HepG2 (cell line): Measurements from ENCODE around the gene APOL4. TPM values are rescaled to one million over a fixed set of nuclear protein-coding genes. Genes with fewer than 3 reads are reported as not detected.

ENCODE experiments used
- ATAC-seq: fragments of 200-7000 bp; cut with Tn5 transposase; 3 replicates; pipeline ENCODE4 v1.9.1; 2020; ENCODE audit warnings: mild to moderate bottlenecking, moderate library complexity
- BruUV-seq: library from RNA; stranded (reverse); fragments of 400-500 nt; replicated peaks from 2 replicates; lab custom pipeline; 2021; lab: Mats Ljungman, UMichigan
- CTCF ChIA-PET: fragments of 300-600 bp; formaldehyde crosslinking; extraction: SDS; loops from one replicate; lab custom pipeline; 2021; ENCODE audit warnings: low total read pairs, inconsistent platforms, low intra/inter-chr PET ratio; lab: Yijun Ruan, JAX
- POLR2A ChIA-PET: fragments of 350-600 bp; sonication (Branson Sonifier 250); formaldehyde crosslinking; loops from one replicate; lab custom pipeline; 2020; ENCODE audit warnings: antibody characterized with exemption, inconsistent platforms; lab: Yijun Ruan, JAX
- DNase-seq: peaks from one replicate; pipeline ENCODE4 v3.0.0-alpha.2; 2015; ENCODE audit warnings: low spot score
- FAIRE-seq: peaks from 3 replicates; lab custom pipeline; 2011; peaks lifted over from hg19 to GRCh38; lab: Jason Lieb, UNC
- H2AFZ ChIP-seq: one replicate; pipeline ENCODE4 v1.6.1; 2011; ENCODE audit warnings: low read length, inconsistent platforms
- H3K27ac ChIP-seq: fragments of 300-600 bp; 3 replicates; pipeline ENCODE4 v1.8.0; 2011; ENCODE audit warnings: mixed run types, mild to moderate bottlenecking, mixed read lengths, low read length, inconsistent platforms; ENCODE audit not compliant: insufficient read depth; ENCODE audit errors: extremely low read length
- H3K27me3 ChIP-seq, 2 experiments: fragments of 200-600 bp in 1 of 2; 2 replicates in 1 of 2; 3 replicates in 1 of 2; pipeline versions ENCODE4 v1.6.0 to v1.8.0; 2011; ENCODE audit warnings: low read length in 2 of 2, mild to moderate bottlenecking in 2 of 2, moderate library complexity in 2 of 2, inconsistent platforms in 1 of 2; ENCODE audit not compliant: insufficient read depth in 2 of 2, control insufficient read depth in 1 of 2
- H3K36me3 ChIP-seq, 2 experiments: fragments of 200-600 bp in 1 of 2; replicated peaks in 1 of 2; 2 replicates in 1 of 2; 3 replicates in 1 of 2; pipeline versions ENCODE4 v1.5.1 to v1.8.0; 2011; ENCODE audit warnings: low read length in 2 of 2, inconsistent platforms in 1 of 2; ENCODE audit not compliant: insufficient read depth in 2 of 2, control insufficient read depth in 1 of 2
- H3K4me1 ChIP-seq: 2 replicates; pipeline ENCODE4 v1.5.1; 2012; ENCODE audit warnings: low read length, inconsistent platforms; ENCODE audit not compliant: insufficient read depth
- H3K4me2 ChIP-seq: 2 replicates; pipeline ENCODE4 v1.6.0; 2011; ENCODE audit warnings: low read depth, low read length, inconsistent platforms
- H3K4me3 ChIP-seq, 3 experiments: fragments of 200-600 bp in 1 of 3; sonication (generic), shearing (Covaris generic) in 1 of 3; replicated peaks in 1 of 3; 2 replicates each; pipeline ENCODE4 v1.5.1; 2011 to 2016; ENCODE audit warnings: low read length in 3 of 3, inconsistent platforms in 2 of 3, low read depth in 2 of 3, mild to moderate bottlenecking in 2 of 3, control low read depth in 1 of 3, mixed read lengths in 1 of 3; ENCODE audit not compliant: insufficient read depth in 1 of 3
- H3K79me2 ChIP-seq: one replicate; pipeline ENCODE4 v1.6.1; 2011; ENCODE audit warnings: low read length, inconsistent platforms; ENCODE audit not compliant: insufficient read depth
- H3K9ac ChIP-seq: 2 replicates; pipeline ENCODE4 v1.6.0; 2011; ENCODE audit warnings: mild to moderate bottlenecking, low read depth, low read length, inconsistent platforms; ENCODE audit not compliant: insufficient read depth
- H3K9me3 ChIP-seq: 2 replicates; pipeline ENCODE4 v1.5.1; 2012; ENCODE audit warnings: mild to moderate bottlenecking, low read length
- H4K20me1 ChIP-seq: 2 replicates; pipeline ENCODE4 v1.6.0; 2011; ENCODE audit warnings: inconsistent platforms, mild to moderate bottlenecking, low read length, moderate library complexity; ENCODE audit not compliant: insufficient read depth
- AKNA ChIP-seq: sonication (generic); formaldehyde crosslinking; IDR thresholded peaks from 2 replicates; pipeline ENCODE4 v1.4.0; 2020; ENCODE audit warnings: missing genetic modification reagents, borderline replicate concordance
- ATRX ChIP-seq: sonication (generic); formaldehyde crosslinking; IDR thresholded peaks from 2 replicates; pipeline ENCODE4 v1.4.0; 2020; ENCODE audit warnings: missing genetic modification reagents, borderline replicate concordance
- CHD4 ChIP-seq: fragments of 200-600 bp; sonication (generic); IDR thresholded peaks from 2 replicates; pipeline ENCODE4 v1.7.0; 2017; ENCODE audit warnings: mild to moderate bottlenecking, low read length, borderline replicate concordance
- MBNL3 ChIP-seq: fragments of 250-450 bp; sonication (Bioruptor Pico); conservative IDR thresholded peaks from 2 replicates; pipeline ENCODE4 v1.8.0; 2022; ENCODE audit warnings: mild to moderate bottlenecking, inconsistent platforms
- MED1 ChIP-seq: sonication (generic); formaldehyde crosslinking; IDR thresholded peaks from 2 replicates; pipeline ENCODE4 v1.4.0; 2020; ENCODE audit warnings: missing genetic modification reagents
- NFYB ChIP-seq: sonication (generic); formaldehyde crosslinking; IDR thresholded peaks from 2 replicates; pipeline ENCODE4 v1.4.0; 2020; ENCODE audit warnings: missing genetic modification reagents
- REST ChIP-seq, 2 experiments: IDR thresholded peaks; 2 replicates each; pipeline ENCODE4 v1.6.1; 2011 to 2012; ENCODE audit warnings: low read length in 2 of 2, borderline replicate concordance in 1 of 2, low read depth in 1 of 2, mild to moderate bottlenecking in 1 of 2, moderate library complexity in 1 of 2
- TBP ChIP-seq: sonication (generic); formaldehyde crosslinking; IDR thresholded peaks from 2 replicates; pipeline ENCODE4 v1.5.0; 2020; ENCODE audit warnings: missing genetic modification reagents
- TEAD3 ChIP-seq: optimal IDR thresholded peaks from 2 replicates; pipeline ENCODE3; 2016; ENCODE audit warnings: borderline replicate concordance
- THYN1 ChIP-seq: sonication (generic); formaldehyde crosslinking; IDR thresholded peaks from 2 replicates; pipeline ENCODE4 v1.8.1; 2023; ENCODE audit warnings: low read depth, mild to moderate bottlenecking, moderate library complexity, missing genetic modification reagents, borderline replicate concordance
- ZEB1 ChIP-seq: IDR thresholded peaks from 2 replicates; pipeline ENCODE4 v1.6.1; 2012; ENCODE audit warnings: mild to moderate bottlenecking, low read depth, inconsistent platforms; ENCODE audit not compliant: insufficient replicate concordance
- ZFP36 ChIP-seq: fragments of 150-350 bp; IDR thresholded peaks from 2 replicates; pipeline ENCODE4 v1.6.1; 2018; ENCODE audit warnings: borderline replicate concordance, low read length, low read depth; ENCODE audit not compliant: partially characterized antibody
- ZMAT3 ChIP-seq: sonication (generic); formaldehyde crosslinking; conservative IDR thresholded peaks from 2 replicates; pipeline ENCODE4 v1.7.0; 2021; ENCODE audit warnings: missing genetic modification reagents
- ZNF230 ChIP-seq: sonication (generic); formaldehyde crosslinking; IDR thresholded peaks from 2 replicates; pipeline ENCODE4 v1.4.0; 2020; ENCODE audit warnings: mild to moderate bottlenecking, missing genetic modification reagents
- ZNF720 ChIP-seq: sonication (generic); formaldehyde crosslinking; IDR thresholded peaks from 2 replicates; pipeline ENCODE4 v1.4.0; 2020; ENCODE audit warnings: missing genetic modification reagents
- WGBS: methylation state at CpG from one replicate; pipeline ENCODE4 v1.1.6; 2017; ENCODE audit warnings: low lambda C conversion rate; 5-methylcytosine and 5-hydroxymethylcytosine counted together
- in situ Hi-C: cut with HindIII; loops from 2 replicates; pipeline ENCODE4 v1.10.0; 2017; ENCODE audit warnings: low pct_unique_long_range_greater_than_20kb; ENCODE audit not compliant: extremely low pct_ligation_motif_present
- intact Hi-C: fragments of 100-400 bp; cut with micrococcal nuclease; formaldehyde crosslinking; loops from one replicate; pipeline ENCODE4 v1.10.0; 2022; ENCODE audit not compliant: unreplicated experiment
- polyA plus RNA-seq, 8 experiments: library from polyadenylated mRNA; depleted of rRNA in 3 of 8; stranded (reverse) in 7 of 8; unstranded in 1 of 8; fragments of >200 nt; fragmentation: Illumina TruSeq in 4 of 8; extraction: Trizol in 4 of 8; gene quantifications; 2 replicates each; pipeline versions ENCODE4 v1.2.1 to v1.2.3, GENCODE V29; 2011 to 2016; ENCODE audit warnings: low read depth in 4 of 8, missing spikeins in 1 of 8, mixed read lengths in 1 of 8; ENCODE audit not compliant: insufficient read depth in 1 of 8
- total RNA-seq, 5 experiments: library from RNA; depleted of rRNA; stranded (reverse); fragments of >200 nt; fragmentation: Illumina TruSeq; extraction: Trizol; gene quantifications; 2 replicates each; pipeline ENCODE4 v1.2.3, GENCODE V29; 2016; ENCODE audit warnings: low read depth in 1 of 5

APOL4 gene
- total and polyA plus RNA-seq, 2 of the 13 experiments (the other 11 are each of a cell fraction or from before 2014, with no cell fraction given) = 0.77 to 2.8 TPM

- WGBS = 2% methylated on average over 12 of the region's 15 CpGs
- peak overlapping the region; percentile 64 for H3K27ac ChIP-seq
- no TSS peak for BruUV-seq
- intact Hi-C loops (no loop called here), in situ Hi-C loops (no loop called here)
- ATAC-seq = peak; percentile 60
- no peaks in the 10 kb centered on the region for H3K36me3 ChIP-seq
- peaks cover 0 to 4% of the 10 kb centered on the region in 2 experiments; a peak in 1 of 5 replicates for H3K27me3 ChIP-seq
- DNase-seq = peak; percentile 41
- H2AFZ ChIP-seq = peak overlapping the region; percentile 64
- peaks cover 6% of the 10 kb centered on the region; the same call in 1 of the 2 replicates for H3K9me3 ChIP-seq
- H4K20me1 ChIP-seq = no peaks in the 10 kb centered on the region
- FAIRE-seq = peak; percentile 34
- H3K4me2 ChIP-seq = peak overlapping the region; percentile 85
- ChIA-PET CTCF (no interaction called here), POLR2A (interaction anchor here (1.2 to 2.3 kb wide), 3 partner anchors 53 to 96 kb away, joined by 3 to 8 read pairs (median 5); partner anchors contain the start of genes APOL1 and APOL2)
- H3K9ac ChIP-seq = peak overlapping the region; percentile 67
- no peaks in the 10 kb centered on the region for H3K79me2 ChIP-seq
- peaks cover 83% of the 10 kb centered on the region for H3K4me1 ChIP-seq
- peak overlapping the region; percentile 75 to 81 (median 76) for H3K4me3 ChIP-seq
- TF ChIP-seq REST (IDR thresholded peaks at IDR 0.05; ENCODE audit: borderline replicate concordance in 1 of 2, low read depth in 1 of 2, low read length in 2 of 2) (no peak), MBNL3 (no peak), ZNF720 (CRISPR knock-in tag) (no peak), TEAD3 (CRISPR knock-in tag) (peak; percentile 29), ZMAT3 (CRISPR knock-in tag) (no peak), ZNF230 (CRISPR knock-in tag) (0 out of 2 replicates have a peak, but pooled peaks have one; percentile 5), CHD4 (no peak), TBP (no peak), MED1 (no peak), AKNA (CRISPR knock-in tag) (no peak), ATRX (no peak), ZEB1 (no peak), THYN1 (CRISPR knock-in tag) (no peak), NFYB (no peak), ZFP36 (no peak)
These were observed 44.8 kb downstream of the APOL4 start for GRCh38 chr22:36156515-36157419.
